ENCODE results near the gene KRT26.

KRT26 gene

DNA sequence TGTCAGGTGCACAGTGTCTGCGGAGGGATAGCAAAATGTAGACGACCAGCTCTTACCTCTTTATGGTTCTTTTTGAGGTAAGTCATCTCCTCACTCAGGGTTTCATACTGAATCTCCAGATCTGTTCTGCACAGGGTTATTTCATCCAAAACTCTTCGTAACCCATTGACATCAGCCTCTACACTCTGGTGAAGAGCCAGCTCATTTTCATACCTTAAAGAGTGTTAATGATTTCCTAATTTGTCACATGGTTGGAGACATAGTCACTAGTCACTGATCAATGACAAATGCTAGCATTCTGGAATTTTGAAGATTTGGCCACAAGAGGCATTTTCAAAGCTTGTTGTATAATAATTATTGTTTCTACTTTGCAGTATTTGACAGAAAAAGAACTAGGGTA lies 18.2 kb downstream of the KRT26 start:
- no peak overlapping the region for H3K27ac ChIP-seq (ENCODE audit: extremely low read depth, low read depth, low read length)
- no peaks in the 10 kb centered on the region for H3K9me3 ChIP-seq (ENCODE audit: control insufficient read depth, insufficient read depth, low read depth, low read length)
- TF ChIP-seq, protein P1, sequence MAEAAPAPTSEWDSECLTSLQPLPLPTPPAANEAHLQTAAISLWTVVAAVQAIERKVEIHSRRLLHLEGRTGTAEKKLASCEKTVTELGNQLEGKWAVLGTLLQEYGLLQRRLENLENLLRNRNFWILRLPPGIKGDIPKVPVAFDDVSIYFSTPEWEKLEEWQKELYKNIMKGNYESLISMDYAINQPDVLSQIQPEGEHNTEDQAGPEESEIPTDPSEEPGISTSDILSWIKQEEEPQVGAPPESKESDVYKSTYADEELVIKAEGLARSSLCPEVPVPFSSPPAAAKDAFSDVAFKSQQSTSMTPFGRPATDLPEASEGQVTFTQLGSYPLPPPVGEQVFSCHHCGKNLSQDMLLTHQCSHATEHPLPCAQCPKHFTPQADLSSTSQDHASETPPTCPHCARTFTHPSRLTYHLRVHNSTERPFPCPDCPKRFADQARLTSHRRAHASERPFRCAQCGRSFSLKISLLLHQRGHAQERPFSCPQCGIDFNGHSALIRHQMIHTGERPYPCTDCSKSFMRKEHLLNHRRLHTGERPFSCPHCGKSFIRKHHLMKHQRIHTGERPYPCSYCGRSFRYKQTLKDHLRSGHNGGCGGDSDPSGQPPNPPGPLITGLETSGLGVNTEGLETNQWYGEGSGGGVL (tag by site-specific recombination; IDR thresholded peaks at IDR 0.05): no peak
- TF ChIP-seq ZNF155 (tag by site-specific recombination; IDR thresholded peaks at IDR 0.05): no peak
- TF ChIP-seq FEZF1 (tag by site-specific recombination; IDR thresholded peaks at IDR 0.05): no peak
- TF ChIP-seq ZNF157 (tag by site-specific recombination; IDR thresholded peaks at IDR 0.05): no peak
- TF ChIP-seq REPIN1 (tag by site-specific recombination; IDR thresholded peaks at IDR 0.05; ENCODE audit: low read depth): no peak
- no peak for TF ChIP-seq ZNF549 (tag by site-specific recombination; IDR thresholded peaks at IDR 0.05)
- CTCF ChIA-PET: interaction anchor here (0.6 to 1.3 kb wide), 2 partner anchors 138 to 175 kb away, joined by 4 read pairs; no protein-coding TSS in a partner anchor
- H3K36me3 ChIP-seq (ENCODE audit: control insufficient read depth in 2 of 2, insufficient read depth in 1 of 2, low read length in 2 of 2): no peaks in the 10 kb centered on the region
- POLR2A ChIA-PET: no interaction called here
- no peaks in the 10 kb centered on the region for H3K4me1 ChIP-seq (ENCODE audit: control insufficient read depth, insufficient read depth, low read length)
- no peak overlapping the region for H3K4me3 ChIP-seq (ENCODE audit: low read depth, low read length)

DNA sequence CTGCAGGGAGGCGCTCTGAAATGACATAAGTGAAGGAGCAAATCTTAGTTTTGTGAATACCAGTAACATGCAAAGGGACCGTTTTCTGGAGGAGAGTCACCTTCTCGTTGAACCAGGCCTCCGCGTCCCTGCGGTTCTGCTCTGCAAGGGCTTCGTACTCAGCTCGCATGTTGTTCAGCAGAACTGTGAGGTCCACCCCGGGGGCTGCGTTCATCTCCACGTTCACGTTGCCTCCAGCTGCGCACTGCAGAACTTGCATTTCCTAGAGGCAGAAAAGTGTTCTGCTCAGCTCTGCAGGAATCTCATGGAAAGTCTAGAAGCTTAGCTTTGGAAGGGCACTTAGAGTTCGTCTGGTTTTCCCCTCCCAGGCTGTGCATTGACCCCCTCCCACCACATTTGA lies 20.9 kb downstream of the KRT26 start:
- H3K36me3 ChIP-seq (ENCODE audit: control insufficient read depth in 2 of 2, insufficient read depth in 1 of 2, low read length in 2 of 2): no peaks in the 10 kb centered on the region
- H3K4me1 ChIP-seq (ENCODE audit: control insufficient read depth, insufficient read depth, low read length): no peaks in the 10 kb centered on the region
- H3K27ac ChIP-seq (ENCODE audit: extremely low read depth, low read depth, low read length): no peak overlapping the region
- TF ChIP-seq, protein P2, sequence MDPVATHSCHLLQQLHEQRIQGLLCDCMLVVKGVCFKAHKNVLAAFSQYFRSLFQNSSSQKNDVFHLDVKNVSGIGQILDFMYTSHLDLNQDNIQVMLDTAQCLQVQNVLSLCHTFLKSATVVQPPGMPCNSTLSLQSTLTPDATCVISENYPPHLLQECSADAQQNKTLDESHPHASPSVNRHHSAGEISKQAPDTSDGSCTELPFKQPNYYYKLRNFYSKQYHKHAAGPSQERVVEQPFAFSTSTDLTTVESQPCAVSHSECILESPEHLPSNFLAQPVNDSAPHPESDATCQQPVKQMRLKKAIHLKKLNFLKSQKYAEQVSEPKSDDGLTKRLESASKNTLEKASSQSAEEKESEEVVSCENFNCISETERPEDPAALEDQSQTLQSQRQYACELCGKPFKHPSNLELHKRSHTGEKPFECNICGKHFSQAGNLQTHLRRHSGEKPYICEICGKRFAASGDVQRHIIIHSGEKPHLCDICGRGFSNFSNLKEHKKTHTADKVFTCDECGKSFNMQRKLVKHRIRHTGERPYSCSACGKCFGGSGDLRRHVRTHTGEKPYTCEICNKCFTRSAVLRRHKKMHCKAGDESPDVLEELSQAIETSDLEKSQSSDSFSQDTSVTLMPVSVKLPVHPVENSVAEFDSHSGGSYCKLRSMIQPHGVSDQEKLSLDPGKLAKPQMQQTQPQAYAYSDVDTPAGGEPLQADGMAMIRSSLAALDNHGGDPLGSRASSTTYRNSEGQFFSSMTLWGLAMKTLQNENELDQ (tag by site-specific recombination; IDR thresholded peaks at IDR 0.05; ENCODE audit: low read depth): no peak
- TF ChIP-seq ZNF292 (tag by site-specific recombination; IDR thresholded peaks at IDR 0.05; ENCODE audit: borderline replicate concordance, low read depth) (no peak), ZNF239 (tag by site-specific recombination; IDR thresholded peaks at IDR 0.05) (no peak), ZNF202 (tag by site-specific recombination; IDR thresholded peaks at IDR 0.05; ENCODE audit: borderline replicate concordance) (no peak), GLIS1 (tag by site-specific recombination; IDR thresholded peaks at IDR 0.05) (no peak), YY2 (tag by site-specific recombination; IDR thresholded peaks at IDR 0.05) (no peak), ZBTB8A (tag by site-specific recombination; IDR thresholded peaks at IDR 0.05) (no peak), ZNF10 (tag by site-specific recombination; IDR thresholded peaks at IDR 0.05) (no peak), SCRT1 (tag by site-specific recombination; IDR thresholded peaks at IDR 0.05; ENCODE audit: borderline replicate concordance) (no peak), ZBTB48 (tag by site-specific recombination; IDR thresholded peaks at IDR 0.05) (no peak), ZNF701 (tag by site-specific recombination; IDR thresholded peaks at IDR 0.05) (no peak), ZNF16 (tag by site-specific recombination; IDR thresholded peaks at IDR 0.05; ENCODE audit: low read depth) (no peak), ZNF48 (tag by site-specific recombination; IDR thresholded peaks at IDR 0.05) (no peak), MYNN (tag by site-specific recombination; IDR thresholded peaks at IDR 0.05; ENCODE audit: borderline replicate concordance) (no peak), ZNF837 (tag by site-specific recombination; IDR thresholded peaks at IDR 0.05) (no peak), KLF1 (tag by site-specific recombination; IDR thresholded peaks at IDR 0.05) (no peak)
- TF ChIP-seq, protein P3, sequence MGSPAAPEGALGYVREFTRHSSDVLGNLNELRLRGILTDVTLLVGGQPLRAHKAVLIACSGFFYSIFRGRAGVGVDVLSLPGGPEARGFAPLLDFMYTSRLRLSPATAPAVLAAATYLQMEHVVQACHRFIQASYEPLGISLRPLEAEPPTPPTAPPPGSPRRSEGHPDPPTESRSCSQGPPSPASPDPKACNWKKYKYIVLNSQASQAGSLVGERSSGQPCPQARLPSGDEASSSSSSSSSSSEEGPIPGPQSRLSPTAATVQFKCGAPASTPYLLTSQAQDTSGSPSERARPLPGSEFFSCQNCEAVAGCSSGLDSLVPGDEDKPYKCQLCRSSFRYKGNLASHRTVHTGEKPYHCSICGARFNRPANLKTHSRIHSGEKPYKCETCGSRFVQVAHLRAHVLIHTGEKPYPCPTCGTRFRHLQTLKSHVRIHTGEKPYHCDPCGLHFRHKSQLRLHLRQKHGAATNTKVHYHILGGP (tag by site-specific recombination; IDR thresholded peaks at IDR 0.05): no peak
- TF ChIP-seq, protein P4, sequence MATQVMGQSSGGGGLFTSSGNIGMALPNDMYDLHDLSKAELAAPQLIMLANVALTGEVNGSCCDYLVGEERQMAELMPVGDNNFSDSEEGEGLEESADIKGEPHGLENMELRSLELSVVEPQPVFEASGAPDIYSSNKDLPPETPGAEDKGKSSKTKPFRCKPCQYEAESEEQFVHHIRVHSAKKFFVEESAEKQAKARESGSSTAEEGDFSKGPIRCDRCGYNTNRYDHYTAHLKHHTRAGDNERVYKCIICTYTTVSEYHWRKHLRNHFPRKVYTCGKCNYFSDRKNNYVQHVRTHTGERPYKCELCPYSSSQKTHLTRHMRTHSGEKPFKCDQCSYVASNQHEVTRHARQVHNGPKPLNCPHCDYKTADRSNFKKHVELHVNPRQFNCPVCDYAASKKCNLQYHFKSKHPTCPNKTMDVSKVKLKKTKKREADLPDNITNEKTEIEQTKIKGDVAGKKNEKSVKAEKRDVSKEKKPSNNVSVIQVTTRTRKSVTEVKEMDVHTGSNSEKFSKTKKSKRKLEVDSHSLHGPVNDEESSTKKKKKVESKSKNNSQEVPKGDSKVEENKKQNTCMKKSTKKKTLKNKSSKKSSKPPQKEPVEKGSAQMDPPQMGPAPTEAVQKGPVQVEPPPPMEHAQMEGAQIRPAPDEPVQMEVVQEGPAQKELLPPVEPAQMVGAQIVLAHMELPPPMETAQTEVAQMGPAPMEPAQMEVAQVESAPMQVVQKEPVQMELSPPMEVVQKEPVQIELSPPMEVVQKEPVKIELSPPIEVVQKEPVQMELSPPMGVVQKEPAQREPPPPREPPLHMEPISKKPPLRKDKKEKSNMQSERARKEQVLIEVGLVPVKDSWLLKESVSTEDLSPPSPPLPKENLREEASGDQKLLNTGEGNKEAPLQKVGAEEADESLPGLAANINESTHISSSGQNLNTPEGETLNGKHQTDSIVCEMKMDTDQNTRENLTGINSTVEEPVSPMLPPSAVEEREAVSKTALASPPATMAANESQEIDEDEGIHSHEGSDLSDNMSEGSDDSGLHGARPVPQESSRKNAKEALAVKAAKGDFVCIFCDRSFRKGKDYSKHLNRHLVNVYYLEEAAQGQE (tag by site-specific recombination; IDR thresholded peaks at IDR 0.05): no peak
- ChIA-PET POLR2A (no interaction called here), CTCF (interaction anchor here (0.6 to 1.0 kb wide), 2 partner anchors 18 to 24 kb away, joined by 3 to 5 read pairs; no protein-coding TSS in a partner anchor)
- no peaks in the 10 kb centered on the region for H3K9me3 ChIP-seq (ENCODE audit: control insufficient read depth, insufficient read depth, low read depth, low read length)
- no peak overlapping the region for H3K4me3 ChIP-seq (ENCODE audit: low read depth, low read length)

Data from HEK293 (cell line).